NCI-H2227 (cell line): ENCODE data around the gene PIGP.
"Not testable (repeated sequence)": the region's sequence is repeated elsewhere in the genome, so short reads cannot be mapped to it uniquely, and the experiment has no call there.

Experiments
- DNase-seq: peaks from one replicate; lab custom pipeline; 2025; ENCODE audit not compliant: unreplicated experiment; lab: John Stamatoyannopoulos, UW

Gene PIGP

GRCh38 chr21:37076087-37076850 is 3.4 kb upstream of the PIGP start:
- no peak for DNase-seq

GRCh38 chr21:37075214-37075770 is 2.4 kb upstream of the PIGP start:
- no peak for DNase-seq

- DNase-seq: no peak
These were observed 1.7 kb upstream of the PIGP start for GRCh38 chr21:37074546-37074945.

GRCh38 chr21:37074197-37074510 is 1.3 kb upstream of the PIGP start:
- peak; percentile 57 for DNase-seq

GRCh38 chr21:37073417-37074196 is 736 bp upstream of the PIGP start:
- DNase-seq: peak; percentile 70

GRCh38 chr21:37072274-37072987 is 440 bp downstream of the PIGP start:
- DNase-seq: peak; percentile 95

GRCh38 chr21:37071561-37072273 is 1.2 kb downstream of the PIGP start:
- peak; percentile 53 for DNase-seq

- no peak for DNase-seq
These were observed 7.2 kb downstream of the PIGP start for GRCh38 chr21:37065561-37066177.

- DNase-seq: no peak
These were observed 8.0 kb downstream of the PIGP start for GRCh38 chr21:37064841-37065240.

- no peak for DNase-seq
These were observed 9.4 kb downstream of the PIGP start for GRCh38 chr21:37063433-37063832.

- no peak for DNase-seq
These were observed 10.3 kb downstream of the PIGP start for GRCh38 chr21:37062593-37062935.

GRCh38 chr21:37061926-37062592 is 10.8 kb downstream of the PIGP start:
- no peak for DNase-seq

- peak; percentile 91 for DNase-seq
These were observed 12.6 kb downstream of the PIGP start for GRCh38 chr21:37060296-37060695.

GRCh38 chr21:37059181-37059580 is 13.7 kb downstream of the PIGP start:
- no peak for DNase-seq

GRCh38 chr21:37058261-37058660 is 14.6 kb downstream of the PIGP start:
- no peak for DNase-seq

GRCh38 chr21:37057614-37058013 is 15.3 kb downstream of the PIGP start:
- DNase-seq: no peak

- no peak for DNase-seq
These were observed 17.5 kb downstream of the PIGP start for GRCh38 chr21:37055271-37055855.

- not testable (repeated sequence) for DNase-seq
These were observed 23.1 kb downstream of the PIGP start for GRCh38 chr21:37049741-37050140.

GRCh38 chr21:37047079-37047478 is 25.8 kb downstream of the PIGP start:
- no peak for DNase-seq

- DNase-seq: no peak
These were observed 27.3 kb downstream of the PIGP start for GRCh38 chr21:37045556-37045955.
